ENCODE results near the gene SYNM.

- TF ChIP-seq EZH2 (IDR thresholded peaks at IDR 0.05; ENCODE audit: low read length, unreplicated experiment) = no peak
- TF ChIP-seq CTCF (conservative IDR thresholded peaks at IDR 0.05; ENCODE audit: low read depth, low read length) = no peak
Observed at GRCh38 chr15:99120050-99120777, 15.3 kb downstream of the SYNM start.
